GM12872 (cell line): Measurements from ENCODE around the gene ACACB.

Source experiments
- CTCF ChIP-seq: IDR thresholded peaks from 3 replicates; pipeline ENCODE4 v1.5.1; 2011; ENCODE audit warnings: low read depth, mild to moderate bottlenecking, low read length, moderate library complexity; ENCODE audit not compliant: insufficient read depth

Gene ACACB

GRCh38 chr12:109098651-109099050, 17.7 kb upstream of the ACACB start:
- no peak for TF ChIP-seq CTCF

DNA sequence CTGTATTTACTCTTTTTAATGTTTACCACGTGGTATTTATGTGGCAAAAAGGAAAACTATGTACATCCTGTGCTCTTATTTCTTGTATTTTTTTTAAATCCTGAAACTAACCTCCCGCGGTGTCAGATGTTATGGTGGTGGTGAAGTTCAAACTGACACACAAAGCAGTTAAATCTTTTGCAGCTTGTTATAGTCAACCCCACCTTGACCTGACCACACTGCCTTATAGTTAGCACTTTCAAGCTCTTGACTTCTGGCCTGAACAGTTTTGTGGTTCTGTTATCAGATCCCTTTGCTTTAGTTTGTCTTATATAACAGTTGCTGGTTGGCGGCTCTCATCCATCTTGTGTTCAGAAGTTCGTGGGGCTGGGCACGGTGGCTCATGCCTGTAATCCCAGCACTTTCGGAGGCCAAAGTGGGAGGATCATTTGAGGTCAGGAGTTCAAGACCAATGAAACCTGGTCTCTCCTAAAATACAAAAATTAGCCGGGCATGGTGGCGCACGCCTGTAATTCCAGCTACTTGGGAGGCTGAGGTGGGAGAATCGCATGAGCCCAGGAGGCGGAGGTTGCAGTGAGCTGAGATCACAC, 16.9 kb upstream of the ACACB start:
- no peak for TF ChIP-seq CTCF

DNA sequence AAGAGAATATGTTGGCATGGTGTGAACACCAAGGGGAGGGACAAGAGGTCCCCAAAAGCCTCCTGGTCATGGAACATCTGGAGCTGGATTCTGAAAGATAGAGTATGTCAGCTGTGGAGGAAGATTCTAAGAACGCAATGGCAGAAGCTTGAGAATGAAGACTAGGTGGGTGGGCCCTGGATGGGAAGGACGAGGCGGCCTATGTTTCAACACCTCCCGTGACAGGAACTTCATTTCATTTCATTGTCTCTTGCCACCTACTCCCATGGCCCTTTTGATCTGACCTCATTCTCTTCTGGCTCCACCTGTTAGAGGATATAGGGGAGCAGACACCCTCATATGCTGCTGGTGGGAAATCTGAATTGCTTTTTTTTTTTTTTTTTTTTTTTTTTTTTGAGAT, 15.6 kb upstream of the ACACB start:
- TF ChIP-seq CTCF = no peak

DNA sequence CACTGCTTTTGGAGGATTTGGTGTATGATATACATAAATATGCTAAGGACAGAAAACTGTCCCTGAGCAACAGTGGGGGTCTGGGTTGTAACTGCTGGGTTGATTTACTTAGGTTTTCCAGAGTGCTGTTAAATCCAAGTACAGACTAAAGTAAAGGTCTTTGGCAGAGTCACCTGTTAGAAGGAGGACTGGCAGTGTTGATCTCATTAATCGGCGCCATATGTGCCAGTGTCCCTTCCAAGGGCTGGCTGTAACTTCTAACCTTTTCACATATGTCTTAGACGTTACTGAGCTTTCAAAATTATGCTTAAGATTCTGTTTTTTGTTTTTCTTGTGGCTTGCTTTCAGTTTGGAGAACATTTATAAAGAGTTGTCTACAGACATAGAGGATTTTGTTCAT, 13.9 kb upstream of the ACACB start:
- TF ChIP-seq CTCF = no peak

DNA sequence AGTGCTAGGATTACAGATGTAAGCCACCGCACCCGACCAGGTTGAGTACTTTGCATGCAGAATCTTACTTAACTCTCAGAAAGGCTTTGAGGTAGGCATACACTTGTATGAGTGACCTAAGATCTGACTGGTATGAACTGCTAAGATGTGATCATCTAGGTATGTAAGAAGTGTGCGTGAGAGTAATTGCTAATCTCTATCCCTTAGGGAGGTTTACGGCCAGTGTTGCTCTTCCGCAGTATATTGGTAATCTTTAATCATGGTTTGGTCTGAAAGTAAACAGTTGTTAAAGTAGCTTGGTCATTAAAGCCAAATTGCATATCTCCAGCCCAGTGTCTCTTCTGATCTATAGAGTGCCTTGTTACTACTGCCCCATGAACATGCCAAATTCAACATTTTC, 11.2 kb upstream of the ACACB start:
- TF ChIP-seq CTCF = no peak

DNA sequence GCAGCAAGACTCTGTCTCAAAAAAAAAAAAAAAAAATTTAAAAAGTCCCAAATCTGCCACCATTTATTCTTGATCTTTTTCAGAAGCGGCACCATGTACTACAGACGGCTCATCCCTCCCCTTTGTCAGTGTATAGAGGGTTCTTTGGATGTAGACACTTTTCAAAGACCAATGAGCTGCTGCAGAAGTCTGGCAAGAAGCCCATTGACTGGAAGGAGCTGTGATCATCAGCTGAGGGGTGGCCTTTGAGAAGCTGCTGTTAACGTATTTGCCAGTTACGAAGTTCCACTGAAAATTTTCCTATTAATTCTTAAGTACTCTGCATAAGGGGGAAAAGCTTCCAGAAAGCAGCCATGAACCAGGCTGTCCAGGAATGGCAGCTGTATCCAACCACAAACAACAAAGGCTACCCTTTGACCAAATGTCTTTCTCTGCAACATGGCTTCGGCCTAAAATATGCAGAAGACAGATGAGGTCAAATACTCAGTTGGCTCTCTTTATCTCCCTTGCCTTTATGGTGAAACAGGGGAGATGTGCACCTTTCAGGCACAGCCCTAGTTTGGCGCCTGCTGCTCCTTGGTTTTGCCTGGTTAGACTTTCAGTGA, 6.5 kb upstream of the ACACB start:
- no peak for TF ChIP-seq CTCF

GRCh38 chr12:109110988-109111495, 5.3 kb upstream of the ACACB start:
- TF ChIP-seq CTCF = no peak
